Measurements from ENCODE around the gene ELMO3. TPM values are rescaled to one million over a fixed set of nuclear protein-coding genes. Genes with fewer than 3 reads are reported as not detected.

ELMO3 gene
- total and polyA plus RNA-seq, 2 donors (not counting 3 experiments of a cell fraction or from before 2014, with no cell fraction given) = 3.9 to 5.7 TPM

- Histone ChIP-seq H3K27me3 (ENCODE audit: control insufficient read depth in 2 of 2, insufficient read depth in 2 of 2, low read length in 2 of 2) (no peaks in the 10 kb centered on the region), H3K79me2 (ENCODE audit: control insufficient read depth, insufficient read depth, low read length) (peaks cover 46% of the 10 kb centered on the region), H3K27ac (ENCODE audit: insufficient read depth, low read depth, low read length) (no peak overlapping the region), H3K4me1 (ENCODE audit: control insufficient read depth, extremely low read depth, insufficient read depth, low read length) (peaks cover 29% of the 10 kb centered on the region), H3K9me3 (replicated peaks; ENCODE audit: control insufficient read depth, insufficient read depth, low read length) (no peaks in the 10 kb centered on the region), H3K9ac (replicated peaks; ENCODE audit: extremely low read depth, insufficient read depth, low read length) (no peak overlapping the region), H3K9me1 (replicated peaks; ENCODE audit: control insufficient read depth, extremely low read depth, insufficient read depth, low read length) (no peaks in the 10 kb centered on the region), H4K20me1 (replicated peaks; ENCODE audit: control insufficient read depth, extremely low read depth, insufficient read depth, low read length) (no peaks in the 10 kb centered on the region), H3K36me3 (ENCODE audit: control insufficient read depth in 2 of 2, extremely low read depth in 1 of 2, insufficient read depth in 2 of 2, low read length in 2 of 2) (peaks cover 19 to 43% of the 10 kb centered on the region in 2 experiments), H3K4me3 (replicated peaks in 1 of 3; ENCODE audit: insufficient read depth in 1 of 3, low read depth in 1 of 3, low read length in 3 of 3) (no peak overlapping the region), H2AFZ (ENCODE audit: low read depth, low read length) (no peak overlapping the region), H3K4me2 (ENCODE audit: insufficient read depth, low read length) (no peak overlapping the region)
- ChIA-PET POLR2A (no interaction called here), CTCF (no interaction called here)
- intact Hi-C loops (cut with micrococcal nuclease) (loop anchor here (10.0 kb wide), 1 partner anchor 199 kb away; the partner anchor contains the start of gene TPPP3), dilution Hi-C loops (cut with MboI; ENCODE audit: extremely low pct_ligation_motif_present, low sequenced_read_pairs) (no loop called here)
- BruUV-seq (replicated peaks) = no TSS peak
- TF ChIP-seq GATA2 (IDR thresholded peaks at IDR 0.05; ENCODE audit: insufficient read depth, insufficient read length, low read depth, low read length) = no peak
- TF ChIP-seq POLR2A (IDR thresholded peaks at IDR 0.05; ENCODE audit: low read depth, low read length) = no peak
- no peak for TF ChIP-seq JUN (IDR thresholded peaks at IDR 0.05; ENCODE audit: borderline replicate concordance, insufficient read depth, insufficient read length, low read depth)
- no peak for TF ChIP-seq MAX (IDR thresholded peaks at IDR 0.05; ENCODE audit: insufficient read depth, insufficient read length)
- no peak for TF ChIP-seq FOS (IDR thresholded peaks at IDR 0.05; ENCODE audit: borderline replicate concordance, insufficient read depth, low read length)
- no peak for TF ChIP-seq CTCF (IDR thresholded peaks at IDR 0.05; ENCODE audit: extremely low read depth in 1 of 2, insufficient read depth in 1 of 2, low read depth in 1 of 2, low read length in 2 of 2)
- no peak for TF ChIP-seq POLR2AphosphoS5 (IDR thresholded peaks at IDR 0.05; ENCODE audit: insufficient read depth, low read depth, low read length)
- no peak for TF ChIP-seq EZH2 (IDR thresholded peaks at IDR 0.05; ENCODE audit: borderline replicate concordance, low read depth, low read length, severe bottlenecking)
- no peak for TF ChIP-seq MYC (IDR thresholded peaks at IDR 0.05; ENCODE audit: low read depth, low read length)
- no peak for FAIRE-seq
- DNase-seq (ENCODE audit: low read depth, low spot score) = no peak
Observed at GRCh38 chr16:67195676-67196075, 3.3 kb upstream of the ELMO3 start.

Data from endothelial cell of umbilical vein (primary cell).